Stimulated activated CD4-positive, alpha-beta T cell treated with anti-CD3 and anti-CD28 coated beads, Interleukin-15, amount 100 ng/mL, for 24 hours (primary cell): ENCODE measurements around the gene MPO.

ENCODE experiments used
- DNase-seq: peaks from one replicate; pipeline ENCODE4 v3.0.0-alpha.2; 2020

MPO gene

DNA sequence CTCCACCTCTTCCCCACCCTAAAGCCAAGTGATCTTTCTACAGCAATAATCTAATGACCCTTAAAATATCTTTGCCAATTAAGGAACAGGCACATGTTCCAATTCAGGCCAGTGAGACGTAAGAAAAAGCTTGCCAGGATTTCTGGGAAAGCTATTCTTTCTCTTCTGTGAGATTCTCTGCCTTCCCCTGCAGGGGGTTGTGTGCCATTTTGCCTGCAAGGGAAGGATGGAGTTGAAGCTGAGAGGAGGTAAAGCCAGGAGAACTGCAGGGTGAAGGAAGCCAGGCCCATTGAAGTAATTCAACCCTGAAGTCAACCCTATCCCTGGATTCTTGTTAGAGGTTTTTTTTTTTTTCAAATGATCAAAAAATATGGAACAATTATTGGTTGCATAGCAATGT, 51.4 kb downstream of the MPO start:
- DNase-seq: no peak

DNA sequence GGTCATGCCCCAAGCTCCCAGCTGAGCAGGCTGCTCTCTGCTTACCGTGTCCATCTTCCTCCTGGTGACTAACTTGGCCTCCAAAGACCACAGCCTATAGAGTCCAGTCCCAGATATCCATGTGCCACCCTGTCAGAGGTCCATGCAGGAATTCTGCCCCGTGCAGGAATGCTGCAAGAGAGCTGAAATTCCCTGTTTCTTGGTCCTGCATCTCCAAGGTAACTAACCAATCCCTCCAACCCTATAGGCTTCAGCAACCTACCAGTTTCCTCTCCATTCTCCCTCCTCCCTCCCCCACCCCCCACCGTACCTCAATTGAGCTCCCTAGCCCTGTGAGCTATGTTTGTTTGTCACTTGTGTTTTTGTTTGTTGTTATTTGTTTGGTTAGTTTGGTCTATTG, 52.1 kb downstream of the MPO start:
- no peak for DNase-seq

DNA sequence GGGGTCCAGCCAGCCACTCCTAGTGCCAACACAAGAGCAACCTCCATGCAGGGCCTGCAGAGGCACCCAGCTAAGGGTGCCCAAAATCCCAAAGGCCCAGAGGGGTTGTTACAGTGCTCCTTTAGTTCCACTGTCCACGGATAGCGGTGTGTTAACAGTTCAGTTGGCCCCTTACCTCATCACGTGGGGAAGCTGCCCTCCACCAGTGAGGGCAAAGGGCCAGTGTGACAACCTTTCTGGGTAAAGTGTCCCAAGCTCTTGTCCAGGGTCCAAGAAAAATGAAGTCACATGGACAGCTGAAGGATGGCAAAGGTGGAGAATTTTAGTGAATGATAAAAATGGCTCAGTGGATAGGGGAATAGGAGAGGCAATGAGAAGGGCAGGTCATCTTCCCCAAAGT, 53.0 kb downstream of the MPO start:
- no peak for DNase-seq

DNA sequence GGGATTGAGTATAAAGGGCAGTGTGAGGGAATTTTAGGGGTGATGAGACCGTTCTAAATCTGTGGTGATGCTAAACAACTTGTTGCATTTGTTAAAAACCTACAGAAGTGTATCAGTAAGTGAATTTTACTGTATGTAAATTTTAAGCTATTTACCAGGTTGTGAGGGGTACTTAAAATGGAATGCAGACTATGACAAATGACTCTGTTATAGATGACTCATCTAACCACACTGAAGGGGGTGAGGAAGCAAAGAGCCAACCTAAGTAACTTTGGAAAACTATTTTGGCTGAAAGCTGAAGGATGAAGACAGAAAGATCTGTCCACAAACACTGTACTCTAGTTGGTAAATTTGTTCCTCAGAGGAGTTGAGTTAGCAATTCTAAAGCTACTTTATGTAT, 56.4 kb downstream of the MPO start:
- no peak for DNase-seq
